Keratinocyte (primary cell): ENCODE data around the gene CSNK2A2.

Source experiments
- EZH2 ChIP-seq: IDR thresholded peaks from one replicate; pipeline ENCODE4 v1.6.1; 2012; ENCODE audit warnings: inconsistent platforms, mild to moderate bottlenecking, low read length, moderate library complexity
- TF ChIP-seq, protein P1 (sequence below), 3 experiments: IDR thresholded peaks in 1 of 3; conservative IDR thresholded peaks in 1 of 3; optimal IDR thresholded peaks in 1 of 3; 2 replicates in 2 of 3; 3 replicates in 1 of 3; pipeline versions ENCODE3 to v1.5.1; 2011; ENCODE audit warnings: low read length in 3 of 3, mild to moderate bottlenecking in 3 of 3, moderate library complexity in 2 of 3, control low read depth in 1 of 3, inconsistent platforms in 1 of 3; ENCODE audit not compliant: insufficient read depth in 2 of 3; ENCODE audit errors: extremely low read depth in 1 of 3

DNA sequence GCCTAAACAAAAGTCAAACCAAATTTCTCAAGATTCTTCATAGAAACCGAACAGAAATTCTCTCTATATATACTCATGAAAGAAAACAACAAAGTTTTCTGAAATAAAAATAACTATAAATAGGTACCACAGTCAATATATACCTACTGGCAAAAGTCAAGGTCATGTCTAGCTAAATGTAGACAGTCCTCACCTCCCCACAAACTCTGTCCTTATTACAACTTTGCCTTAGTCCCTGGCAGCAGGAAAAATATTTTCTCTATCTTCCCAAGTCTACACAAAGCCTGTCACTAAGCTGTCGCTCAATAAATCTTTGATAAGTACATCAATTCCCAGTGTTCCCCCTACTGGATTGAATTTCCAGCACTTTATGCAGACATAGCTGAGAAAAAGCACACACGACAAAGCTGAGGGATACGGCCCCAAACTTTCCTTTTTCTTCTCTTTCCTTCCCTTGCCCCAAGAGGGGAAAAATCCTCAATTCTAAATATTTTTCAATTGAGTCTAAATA, 71.4 kb downstream of the CSNK2A2 start:
- TF ChIP-seq, protein P1, sequence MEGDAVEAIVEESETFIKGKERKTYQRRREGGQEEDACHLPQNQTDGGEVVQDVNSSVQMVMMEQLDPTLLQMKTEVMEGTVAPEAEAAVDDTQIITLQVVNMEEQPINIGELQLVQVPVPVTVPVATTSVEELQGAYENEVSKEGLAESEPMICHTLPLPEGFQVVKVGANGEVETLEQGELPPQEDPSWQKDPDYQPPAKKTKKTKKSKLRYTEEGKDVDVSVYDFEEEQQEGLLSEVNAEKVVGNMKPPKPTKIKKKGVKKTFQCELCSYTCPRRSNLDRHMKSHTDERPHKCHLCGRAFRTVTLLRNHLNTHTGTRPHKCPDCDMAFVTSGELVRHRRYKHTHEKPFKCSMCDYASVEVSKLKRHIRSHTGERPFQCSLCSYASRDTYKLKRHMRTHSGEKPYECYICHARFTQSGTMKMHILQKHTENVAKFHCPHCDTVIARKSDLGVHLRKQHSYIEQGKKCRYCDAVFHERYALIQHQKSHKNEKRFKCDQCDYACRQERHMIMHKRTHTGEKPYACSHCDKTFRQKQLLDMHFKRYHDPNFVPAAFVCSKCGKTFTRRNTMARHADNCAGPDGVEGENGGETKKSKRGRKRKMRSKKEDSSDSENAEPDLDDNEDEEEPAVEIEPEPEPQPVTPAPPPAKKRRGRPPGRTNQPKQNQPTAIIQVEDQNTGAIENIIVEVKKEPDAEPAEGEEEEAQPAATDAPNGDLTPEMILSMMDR (optimal IDR thresholded peaks at IDR 0.05 in 1 of 3, IDR thresholded peaks at IDR 0.05 in 1 of 3, conservative IDR thresholded peaks at IDR 0.05 in 1 of 3; ENCODE audit: extremely low read depth in 1 of 3, insufficient read depth in 2 of 3, low read length in 3 of 3): no peak
- no peak for TF ChIP-seq EZH2
